HEK293T (cell line): ENCODE measurements around the gene CDC25A.

ENCODE experiments used
- ARNT ChIP-seq: fragments of 450-650 bp; IDR thresholded peaks from 2 replicates; pipeline ENCODE4 v1.6.1; 2017; ENCODE audit warnings: mild to moderate bottlenecking
- BHLHE40 ChIP-seq: fragments of 450-650 bp; IDR thresholded peaks from 2 replicates; pipeline ENCODE4 v1.6.1; 2016; ENCODE audit warnings: mild to moderate bottlenecking, moderate library complexity, borderline replicate concordance
- ELF4 ChIP-seq: fragments of 450-650 bp; IDR thresholded peaks from 2 replicates; pipeline ENCODE4 v1.6.1; 2017; ENCODE audit warnings: antibody characterized with exemption
- FOXA1 ChIP-seq: fragments of 450-650 bp; IDR thresholded peaks from 2 replicates; pipeline ENCODE4 v1.6.1; 2016; ENCODE audit warnings: mild to moderate bottlenecking
- FOXM1 ChIP-seq: fragments of 450-650 bp; IDR thresholded peaks from 2 replicates; pipeline ENCODE4 v1.6.1; 2017; ENCODE audit warnings: mild to moderate bottlenecking, borderline replicate concordance
- HDGF ChIP-seq: fragments of 450-650 bp; IDR thresholded peaks from 2 replicates; pipeline ENCODE4 v1.6.1; 2017; ENCODE audit warnings: antibody characterized with exemption, borderline replicate concordance
- LEF1 ChIP-seq: fragments of 450-650 bp; IDR thresholded peaks from 2 replicates; pipeline ENCODE4 v1.6.1; 2017; ENCODE audit warnings: mild to moderate bottlenecking, borderline replicate concordance
- SP1 ChIP-seq: fragments of 450-650 bp; IDR thresholded peaks from 2 replicates; pipeline ENCODE4 v1.6.1; 2017
- SUZ12 ChIP-seq: fragments of 450-650 bp; IDR thresholded peaks from 2 replicates; pipeline ENCODE4 v1.6.1; 2016; ENCODE audit warnings: mild to moderate bottlenecking
- TARDBP ChIP-seq: fragments of 450-650 bp; IDR thresholded peaks from 2 replicates; pipeline ENCODE4 v1.6.1; 2016
- ZNF384 ChIP-seq: fragments of 450-650 bp; IDR thresholded peaks from 2 replicates; pipeline ENCODE4 v1.6.1; 2016
- TF ChIP-seq, protein P1 (sequence below): fragments of 450-650 bp; IDR thresholded peaks from 2 replicates; pipeline ENCODE4 v1.6.1; 2016

DNA sequence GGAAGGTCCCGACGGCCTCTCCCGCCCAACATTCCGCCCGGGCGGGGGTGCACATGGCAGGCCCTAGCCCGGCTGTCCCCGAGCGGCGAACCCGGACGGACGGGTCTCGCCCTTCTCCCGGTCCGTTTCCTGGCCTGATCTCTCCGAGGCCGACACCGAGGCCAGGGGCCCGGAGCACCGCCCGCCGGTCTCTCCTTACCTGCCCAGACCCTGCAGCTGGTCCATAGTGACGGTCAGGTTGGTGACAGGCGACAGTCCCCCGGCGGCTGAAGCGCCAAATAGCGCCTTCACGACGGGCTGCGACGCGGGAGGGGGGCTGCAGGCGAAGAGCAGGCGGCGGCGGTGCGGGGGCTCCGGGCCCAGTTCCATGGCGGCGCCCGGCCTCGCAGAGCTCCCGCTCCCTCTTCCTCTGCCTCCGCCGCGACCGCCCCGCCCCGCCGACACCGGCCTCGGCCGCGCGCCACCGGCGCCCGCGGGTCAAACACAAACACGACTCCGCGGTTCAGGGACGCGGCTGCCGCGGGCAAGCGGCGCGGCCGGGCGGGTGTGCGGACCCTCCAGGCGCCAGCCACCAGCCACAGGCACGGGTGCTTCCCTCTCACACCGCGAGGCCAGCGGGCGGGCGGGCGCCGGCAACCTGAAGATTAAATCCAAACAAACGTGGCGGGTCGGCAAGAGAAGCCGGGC is 495 bp downstream of the CDC25A start:
- TF ChIP-seq SP1, result no peak
- TF ChIP-seq TARDBP, result no peak
- no peak for TF ChIP-seq BHLHE40
- TF ChIP-seq ZNF384, result no peak
- TF ChIP-seq FOXA1, result no peak
- TF ChIP-seq SUZ12, result no peak
- TF ChIP-seq ELF4, result no peak
- 0 out of 2 replicates have a peak, but pooled peaks have one; percentile 25 for TF ChIP-seq LEF1
- no peak for TF ChIP-seq HDGF
- TF ChIP-seq FOXM1, result 0 out of 2 replicates have a peak, but pooled peaks have one; percentile 40
- peak; percentile 46; the same call in 1 of the 2 replicates for TF ChIP-seq ARNT
- TF ChIP-seq, protein P1, sequence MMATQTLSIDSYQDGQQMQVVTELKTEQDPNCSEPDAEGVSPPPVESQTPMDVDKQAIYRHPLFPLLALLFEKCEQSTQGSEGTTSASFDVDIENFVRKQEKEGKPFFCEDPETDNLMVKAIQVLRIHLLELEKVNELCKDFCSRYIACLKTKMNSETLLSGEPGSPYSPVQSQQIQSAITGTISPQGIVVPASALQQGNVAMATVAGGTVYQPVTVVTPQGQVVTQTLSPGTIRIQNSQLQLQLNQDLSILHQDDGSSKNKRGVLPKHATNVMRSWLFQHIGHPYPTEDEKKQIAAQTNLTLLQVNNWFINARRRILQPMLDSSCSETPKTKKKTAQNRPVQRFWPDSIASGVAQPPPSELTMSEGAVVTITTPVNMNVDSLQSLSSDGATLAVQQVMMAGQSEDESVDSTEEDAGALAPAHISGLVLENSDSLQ, result no peak
